MG63 (cell line): ENCODE results near the gene PCDH12. TPM values are rescaled to one million over a fixed set of nuclear protein-coding genes. Genes with fewer than 3 reads are reported as not detected.

Source experiments
- DNase-seq: peaks from one replicate; pipeline ENCODE4 v3.0.0-alpha.2; 2020
- H3K27me3 ChIP-seq: fragments of 250-450 bp; sonication (Bioruptor Pico); 2 replicates; pipeline ENCODE4 v1.5.1; 2020; ENCODE audit warnings: mild to moderate bottlenecking, moderate library complexity
- H3K36me3 ChIP-seq: fragments of 250-450 bp; sonication (Bioruptor Pico); 2 replicates; pipeline ENCODE4 v1.5.1; 2020; ENCODE audit warnings: mild to moderate bottlenecking, moderate library complexity
- H3K4me3 ChIP-seq: fragments of 250-450 bp; sonication (Bioruptor Pico); 2 replicates; pipeline ENCODE4 v1.5.1; 2020; ENCODE audit warnings: mild to moderate bottlenecking, moderate library complexity
- H3K9me3 ChIP-seq: fragments of 250-450 bp; sonication (Bioruptor Pico); 2 replicates; pipeline ENCODE4 v1.5.1; 2020; ENCODE audit warnings: mild to moderate bottlenecking, moderate library complexity
- total RNA-seq: library from RNA; depleted of rRNA; stranded (reverse); fragments of >200 nt; shearing (Covaris generic); gene quantifications from 2 replicates; pipeline ENCODE4 v1.2.3, GENCODE V29; 2014; ENCODE audit warnings: low replicate concordance

Gene PCDH12
- total RNA-seq, 1 experiment from 2014 or later = 8.4 TPM

- peak overlapping the region; percentile 86 for H3K4me3 ChIP-seq
- H3K9me3 ChIP-seq = no peaks in the 10 kb centered on the region
- no peak for DNase-seq
- peaks cover 37% of the 10 kb centered on the region for H3K36me3 ChIP-seq
- no peaks in the 10 kb centered on the region for H3K27me3 ChIP-seq
Observed at GRCh38 chr5:141969783-141970771, 12.1 kb upstream of the PCDH12 start.

GRCh38 chr5:141968914-141969608 lies 11.1 kb upstream of the PCDH12 start, which contains the start of gene RNF14:
TSS of gene RNF14 (plus strand) at chr5:141969105. CDS start at chr5:141973589, 4,484 bp downstream.
- Histone ChIP-seq H3K4me3 (peak within 1 kb of the TSS; percentile 86), H3K36me3 (peaks cover 27% of the 10 kb centered on the region), H3K27me3 (no peaks in the 10 kb centered on the region), H3K9me3 (no peaks in the 10 kb centered on the region)
- peak; percentile 99 for DNase-seq

DNA sequence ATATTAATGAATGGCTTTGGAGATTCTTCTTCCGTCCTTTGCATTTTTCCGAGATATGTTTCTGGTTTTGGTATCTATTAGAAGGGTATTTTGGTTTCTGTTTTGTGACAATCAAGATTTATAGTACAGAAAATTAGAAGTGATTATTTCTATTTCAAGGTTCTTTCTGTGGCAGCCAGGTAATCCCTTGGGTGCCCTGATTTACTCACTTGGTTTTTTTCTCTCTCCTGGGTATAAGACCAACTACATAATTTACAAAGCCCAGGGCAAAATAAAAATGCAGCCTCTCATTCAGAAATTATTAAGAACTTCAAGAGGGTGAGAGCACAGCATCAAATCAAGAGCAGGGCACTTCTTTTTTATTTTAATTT lies 8.9 kb upstream of the PCDH12 start:
- H3K27me3 ChIP-seq = no peaks in the 10 kb centered on the region
- no peak overlapping the region for H3K4me3 ChIP-seq
- DNase-seq = no peak

GRCh38 chr5:141966275-141966962 lies 8.4 kb upstream of the PCDH12 start:
- DNase-seq = no peak
- H3K9me3 ChIP-seq = no peaks in the 10 kb centered on the region
- no peaks in the 10 kb centered on the region for H3K27me3 ChIP-seq
- H3K36me3 ChIP-seq = peaks cover 7% of the 10 kb centered on the region
- no peak overlapping the region for H3K4me3 ChIP-seq

More for the DNA sequence above, 8.9 kb upstream of the PCDH12 start:
- H3K9me3 ChIP-seq = no peaks in the 10 kb centered on the region
- peaks cover 7% of the 10 kb centered on the region for H3K36me3 ChIP-seq

DNA sequence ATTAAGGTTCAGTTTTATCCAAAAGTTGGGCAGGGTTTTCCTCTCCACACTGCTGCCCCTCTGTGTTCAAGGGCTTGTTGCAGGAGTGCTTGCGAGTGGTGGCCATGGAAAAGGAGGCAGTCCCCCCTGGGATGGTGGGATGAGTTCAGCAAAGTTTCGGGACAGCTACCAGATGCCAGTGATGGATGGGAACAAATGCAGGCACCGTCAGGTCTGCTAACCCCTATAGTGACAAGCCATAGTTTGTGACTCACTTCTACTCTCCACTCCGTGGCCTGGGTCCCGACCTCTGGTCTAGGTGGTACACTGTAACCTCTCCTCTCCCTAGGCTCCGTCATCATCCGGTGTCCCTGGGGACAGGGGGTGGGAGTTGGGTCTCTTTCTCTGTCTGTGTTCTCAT lies 7.1 kb upstream of the PCDH12 start:
- Histone ChIP-seq H3K36me3 (no peaks in the 10 kb centered on the region), H3K27me3 (no peaks in the 10 kb centered on the region), H3K4me3 (no peak overlapping the region), H3K9me3 (no peaks in the 10 kb centered on the region)
- DNase-seq = no peak

DNA sequence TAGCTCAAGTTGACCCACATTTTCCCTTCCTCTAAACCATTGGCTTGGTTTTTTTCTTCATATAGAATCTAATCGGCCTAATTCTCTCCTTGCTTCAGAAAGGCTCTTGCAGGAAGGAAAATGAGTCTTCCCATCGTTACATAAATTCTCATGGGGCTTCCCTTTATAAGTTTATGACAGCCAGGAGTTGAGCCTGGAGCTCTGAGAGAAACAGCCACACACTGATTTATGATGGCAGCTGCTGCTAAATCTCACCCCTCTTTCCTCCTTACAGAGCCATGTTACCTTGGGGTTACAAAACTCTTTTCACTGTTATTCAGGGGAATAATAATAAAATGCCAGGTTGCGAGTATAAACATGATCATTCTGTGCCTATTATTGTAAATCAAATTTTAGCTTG lies 5.7 kb upstream of the PCDH12 start:
- Histone ChIP-seq H3K9me3 (no peaks in the 10 kb centered on the region), H3K4me3 (no peak overlapping the region), H3K36me3 (no peaks in the 10 kb centered on the region), H3K27me3 (no peaks in the 10 kb centered on the region)
- DNase-seq = no peak

GRCh38 chr5:141961466-141961865 lies 3.5 kb upstream of the PCDH12 start:
- Histone ChIP-seq H3K27me3 (no peaks in the 10 kb centered on the region), H3K9me3 (no peaks in the 10 kb centered on the region), H3K36me3 (no peaks in the 10 kb centered on the region), H3K4me3 (no peak overlapping the region)
- no peak for DNase-seq

- no peaks in the 10 kb centered on the region for H3K27me3 ChIP-seq
- peak; percentile 80 for DNase-seq
- H3K36me3 ChIP-seq = no peaks in the 10 kb centered on the region
- no peaks in the 10 kb centered on the region for H3K9me3 ChIP-seq
- H3K4me3 ChIP-seq = no peak overlapping the region
Observed at GRCh38 chr5:141960449-141961323, 2.7 kb upstream of the PCDH12 start.

DNA sequence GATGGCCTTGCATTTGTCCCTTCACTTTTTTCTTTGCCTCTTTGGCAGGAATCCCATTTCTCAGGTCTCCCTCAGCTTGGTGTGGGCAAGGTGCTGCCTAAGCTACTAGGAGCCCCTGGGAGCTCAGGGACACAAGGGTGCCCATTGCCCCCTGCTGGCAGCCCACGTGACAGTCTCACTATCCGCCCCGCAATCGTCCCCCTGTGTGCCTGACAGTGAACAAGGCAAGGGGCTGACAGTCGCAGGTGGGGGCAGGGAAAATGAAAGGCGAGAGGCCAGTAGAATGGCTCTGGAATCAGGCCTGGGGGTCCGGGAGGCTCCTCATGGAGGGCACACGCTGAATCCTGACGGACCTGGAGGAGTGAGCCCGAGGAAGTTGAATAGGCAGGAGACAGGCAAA lies 2.0 kb upstream of the PCDH12 start:
- DNase-seq = no peak
- Histone ChIP-seq H3K27me3 (no peaks in the 10 kb centered on the region), H3K9me3 (no peaks in the 10 kb centered on the region), H3K4me3 (no peak overlapping the region), H3K36me3 (no peaks in the 10 kb centered on the region)

GRCh38 chr5:141958546-141959172 lies 657 bp upstream of the PCDH12 start:
- no peak for DNase-seq
- H3K4me3 ChIP-seq = no peak overlapping the region

GRCh38 chr5:141957367-141957996 lies 520 bp downstream of the PCDH12 start:
- Histone ChIP-seq H3K9me3 (no peaks in the 10 kb centered on the region), H3K36me3 (no peaks in the 10 kb centered on the region), H3K27me3 (no peaks in the 10 kb centered on the region), H3K4me3 (no peak overlapping the region)
- no peak for DNase-seq

More at GRCh38 chr5:141958546-141959172, 657 bp upstream of the PCDH12 start:
- H3K36me3 ChIP-seq = no peaks in the 10 kb centered on the region
- H3K9me3 ChIP-seq = no peaks in the 10 kb centered on the region
- H3K27me3 ChIP-seq = no peaks in the 10 kb centered on the region

GRCh38 chr5:141954194-141954593 lies 3.8 kb downstream of the PCDH12 start:
- H3K36me3 ChIP-seq = no peaks in the 10 kb centered on the region
- no peaks in the 10 kb centered on the region for H3K27me3 ChIP-seq
- H3K9me3 ChIP-seq = no peaks in the 10 kb centered on the region
- H3K4me3 ChIP-seq = no peak overlapping the region
- DNase-seq = no peak

- H3K9me3 ChIP-seq = no peaks in the 10 kb centered on the region
- no peak for DNase-seq
- no peak overlapping the region for H3K4me3 ChIP-seq
- no peaks in the 10 kb centered on the region for H3K36me3 ChIP-seq
- no peaks in the 10 kb centered on the region for H3K27me3 ChIP-seq
Observed at GRCh38 chr5:141952020-141952419, 6.0 kb downstream of the PCDH12 start.

DNA sequence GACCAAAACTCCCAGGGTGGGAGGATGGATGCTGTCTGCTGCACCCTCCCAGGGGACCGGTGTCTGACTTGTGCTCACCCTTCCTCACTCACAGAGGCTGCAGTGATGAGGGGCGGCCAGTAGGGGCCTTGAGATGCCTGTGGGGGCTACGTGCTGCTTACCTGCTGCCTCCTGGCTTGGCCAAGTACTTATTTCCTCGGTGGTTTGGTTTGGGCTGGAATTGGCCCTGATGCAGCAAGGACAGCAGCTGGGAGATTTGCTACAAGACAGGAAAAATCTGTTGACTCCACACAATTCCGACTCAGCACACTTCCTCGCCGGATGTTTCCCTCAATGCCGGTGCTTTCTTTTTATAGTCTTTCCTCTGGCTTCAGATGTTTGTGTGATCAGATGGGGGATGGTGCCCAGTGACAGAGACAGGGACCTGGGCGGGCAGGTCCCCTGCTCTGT lies 6.6 kb downstream of the PCDH12 start:
- Histone ChIP-seq H3K9me3 (no peaks in the 10 kb centered on the region), H3K4me3 (no peak overlapping the region), H3K36me3 (no peaks in the 10 kb centered on the region), H3K27me3 (no peaks in the 10 kb centered on the region)
- no peak for DNase-seq
